HG02973 (cell line): ENCODE measurements around the gene FOXB1.

Experiments
- ATAC-seq: cut with Tn5 transposase; IDR thresholded peaks from one replicate; pipeline ENCODE4 v1.9.1; 2021; ENCODE audit warnings: moderate library complexity; ENCODE audit not compliant: unreplicated experiment

Gene FOXB1

DNA sequence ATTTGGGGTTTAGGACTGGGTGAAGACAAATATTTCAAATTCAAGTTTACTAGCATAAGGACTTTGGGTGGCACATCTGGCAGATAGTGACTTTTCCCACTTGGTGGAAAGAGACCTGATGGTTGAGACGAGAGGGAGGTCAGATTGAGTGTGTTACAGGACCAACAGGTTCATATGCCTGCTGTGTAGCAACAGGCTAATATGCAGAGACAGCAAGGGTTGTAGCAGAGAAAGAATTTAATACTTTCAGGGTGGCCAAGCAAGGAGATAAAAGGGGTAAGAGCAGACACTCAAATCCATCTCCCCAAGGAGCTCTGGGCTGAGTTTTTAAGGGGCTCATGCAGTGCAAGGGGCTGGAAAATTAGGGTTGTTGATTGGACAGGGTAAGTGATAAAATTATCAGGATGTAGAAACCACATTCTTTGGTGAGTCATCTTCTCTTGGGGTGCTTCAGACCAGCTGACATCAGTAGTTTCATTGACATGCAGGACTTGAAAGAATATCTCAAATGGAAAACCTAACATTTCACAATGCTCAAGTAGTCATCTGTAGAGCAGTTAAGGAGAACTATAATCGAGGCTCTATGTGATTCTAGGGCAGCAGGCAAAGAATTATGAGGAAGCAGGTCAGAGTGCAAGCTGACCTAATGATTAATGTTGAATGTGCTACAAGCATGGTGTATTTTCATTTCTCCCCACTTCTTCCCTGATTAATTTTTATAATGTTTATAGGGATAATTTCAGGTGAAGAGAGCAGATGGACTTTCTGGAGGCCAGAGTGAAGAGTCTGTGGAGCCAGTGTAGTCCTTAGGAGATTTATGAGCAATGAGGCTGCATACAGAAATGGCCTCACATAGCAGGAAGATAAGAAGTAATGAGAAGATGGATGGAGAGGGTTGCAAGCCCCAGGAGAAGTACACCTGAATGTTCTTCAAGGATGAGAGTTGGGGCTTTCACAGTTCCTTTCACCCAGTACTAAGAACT lies 13.7 kb downstream of the FOXB1 start:
- no peak for ATAC-seq

DNA sequence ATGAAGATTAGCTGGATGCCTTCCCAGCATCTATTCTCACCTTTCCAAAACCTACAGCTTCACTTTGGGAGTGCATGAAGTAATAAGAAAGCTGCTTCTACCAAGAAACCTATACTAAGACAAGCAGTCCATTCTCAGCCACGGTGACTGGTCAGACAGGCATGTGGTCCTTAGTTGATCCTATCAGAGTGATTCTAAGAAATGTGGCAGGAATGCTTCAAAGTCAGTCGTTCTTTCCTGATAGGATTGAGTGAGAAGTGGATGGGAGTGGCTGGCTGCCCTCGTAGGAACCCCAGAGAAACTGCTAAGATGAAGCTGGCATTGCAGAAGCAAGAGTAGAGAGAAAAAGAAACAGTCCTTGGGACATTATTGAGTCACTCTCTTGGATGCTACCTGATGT lies 16.6 kb downstream of the FOXB1 start:
- ATAC-seq = no peak

DNA sequence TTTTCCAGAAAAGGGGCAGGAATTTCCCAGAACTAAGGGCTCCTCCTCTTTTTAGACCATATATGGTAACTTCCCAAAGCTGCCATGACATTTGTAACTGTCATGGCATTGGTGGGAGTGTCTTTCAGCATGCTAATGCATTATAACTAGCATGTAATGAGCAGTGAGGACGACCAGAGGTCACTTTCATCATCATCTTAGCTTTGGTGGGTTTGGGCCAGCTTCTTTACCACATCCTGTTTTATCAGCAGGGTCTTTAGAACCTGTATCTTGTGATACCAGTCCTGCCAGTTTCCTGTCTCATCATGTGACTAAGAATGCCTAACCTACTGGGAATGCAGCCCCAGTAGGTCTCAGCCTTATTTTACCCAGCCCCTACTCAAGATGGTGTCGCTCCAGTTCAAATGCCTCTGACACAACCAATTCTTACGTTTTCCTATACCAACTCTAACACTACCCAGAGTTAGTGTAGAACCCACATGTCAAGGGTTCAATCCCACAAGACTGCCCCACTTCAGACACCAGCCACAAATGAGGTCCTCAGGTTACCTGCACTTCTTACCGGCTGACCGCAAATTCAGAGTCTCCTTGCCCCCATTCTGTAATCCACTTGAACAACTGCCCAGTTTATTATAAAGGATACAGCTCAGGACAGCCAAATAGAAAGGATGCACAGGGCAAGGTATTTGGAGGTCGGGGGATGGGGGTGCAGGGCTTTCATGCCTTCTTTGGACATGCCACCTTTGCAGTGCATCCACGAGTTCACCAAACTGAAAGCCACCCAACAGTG lies 17.7 kb downstream of the FOXB1 start:
- no peak for ATAC-seq

DNA sequence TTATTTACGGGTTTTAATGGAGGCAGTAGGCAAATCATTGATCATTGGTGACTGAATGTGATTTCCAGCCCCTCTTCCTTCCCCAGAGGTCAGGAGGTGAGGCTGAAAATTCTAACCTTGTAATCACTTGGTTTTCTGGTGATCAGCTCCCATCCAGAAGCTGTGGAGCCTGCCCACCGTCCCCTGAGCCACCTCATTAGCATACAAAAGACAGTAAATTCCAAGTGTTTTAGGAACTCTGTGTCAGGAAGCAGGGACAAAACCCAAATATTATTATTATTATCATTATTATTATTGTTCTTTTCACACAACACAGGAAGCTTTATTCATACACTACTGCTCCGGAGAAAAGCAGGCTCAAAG lies 18.2 kb downstream of the FOXB1 start:
- no peak for ATAC-seq

DNA sequence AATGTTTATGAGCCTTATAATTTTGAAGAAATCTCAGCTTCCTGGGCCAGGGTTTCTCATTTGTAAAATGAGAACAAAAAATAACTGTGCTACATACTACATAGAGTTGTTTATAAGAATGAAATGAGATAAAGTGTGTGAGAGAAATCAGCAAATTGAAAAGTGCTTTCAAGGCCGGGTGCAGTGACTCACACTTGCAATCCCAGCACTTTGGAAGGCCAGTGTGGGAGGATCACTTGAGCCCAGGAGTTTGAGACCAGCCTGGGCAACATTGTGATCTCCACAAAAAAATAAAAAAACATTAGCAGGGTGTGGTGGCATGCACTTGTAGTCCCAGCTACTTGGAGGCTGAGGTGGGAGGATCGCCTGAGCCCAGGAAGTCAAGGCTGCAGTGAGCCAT lies 22.4 kb downstream of the FOXB1 start:
- ATAC-seq = no peak

DNA sequence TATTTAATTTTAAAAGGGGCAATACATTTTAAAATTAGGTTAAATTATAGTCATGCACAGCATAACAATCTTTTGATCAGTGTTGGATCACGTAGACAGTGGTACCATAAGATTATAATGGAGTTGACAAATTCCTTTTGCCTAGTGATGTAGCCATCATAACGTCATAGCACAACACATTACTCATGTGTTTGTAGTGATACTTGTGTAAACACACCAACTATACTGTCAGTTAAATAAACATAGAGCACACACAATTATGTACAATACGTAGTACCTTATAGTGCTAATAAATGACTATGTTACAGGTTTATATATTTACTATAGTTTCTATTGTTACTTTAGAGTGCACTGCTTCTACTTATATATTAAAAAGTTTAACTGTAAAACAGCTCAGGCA lies 31.2 kb downstream of the FOXB1 start:
- ATAC-seq = no peak

DNA sequence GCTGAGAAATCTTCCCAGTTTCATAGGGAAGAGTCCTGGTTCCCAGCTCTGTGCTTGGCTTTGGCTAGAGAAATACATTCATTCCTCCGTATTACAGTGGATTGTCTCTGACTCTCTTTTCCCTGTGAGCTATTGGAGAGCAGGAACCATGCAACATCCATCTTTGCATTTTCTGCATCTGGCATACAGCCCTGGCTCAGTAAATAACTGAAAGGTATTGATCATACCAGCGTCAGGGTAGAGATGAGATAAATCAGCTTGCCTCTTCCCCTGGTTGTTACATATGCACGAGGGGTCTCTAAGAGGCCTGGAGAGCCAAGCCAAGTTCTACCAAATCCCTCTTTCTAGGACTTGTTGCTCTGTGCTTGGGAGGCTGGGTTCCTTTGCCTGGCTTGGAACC lies 35.2 kb downstream of the FOXB1 start:
- no peak for ATAC-seq

DNA sequence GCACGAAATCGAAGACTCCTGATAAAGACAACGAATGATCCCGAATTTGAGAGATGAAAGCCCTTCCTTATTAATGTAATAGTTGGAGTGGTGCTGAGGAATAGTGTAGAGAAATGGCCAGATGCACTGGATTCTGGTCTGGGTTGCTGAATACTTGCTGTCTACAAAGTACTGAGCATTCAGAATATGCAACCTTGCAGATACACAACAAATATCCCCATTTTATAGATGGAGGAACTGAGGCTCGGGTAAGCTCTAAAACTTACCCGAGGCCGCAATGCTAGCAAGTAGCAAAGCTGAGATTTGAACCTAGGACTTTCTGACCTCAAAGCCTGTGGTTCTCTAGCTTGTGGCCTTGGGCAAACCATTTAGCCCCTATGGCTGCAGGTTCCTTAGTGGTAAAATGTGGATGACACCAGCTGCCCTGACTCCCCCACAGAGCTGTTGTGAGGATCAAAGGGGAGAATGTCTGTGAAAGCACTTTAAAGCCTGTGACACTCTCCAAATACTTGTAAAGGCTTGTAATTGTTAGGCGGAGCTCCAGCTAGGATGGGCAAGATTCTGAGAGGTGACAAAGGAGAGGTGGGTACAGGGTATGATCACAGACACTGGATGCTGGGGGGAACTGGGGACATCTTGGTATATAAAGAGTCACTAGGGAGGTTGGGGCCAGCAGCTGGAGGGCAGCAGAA lies 39.8 kb downstream of the FOXB1 start:
- no peak for ATAC-seq

DNA sequence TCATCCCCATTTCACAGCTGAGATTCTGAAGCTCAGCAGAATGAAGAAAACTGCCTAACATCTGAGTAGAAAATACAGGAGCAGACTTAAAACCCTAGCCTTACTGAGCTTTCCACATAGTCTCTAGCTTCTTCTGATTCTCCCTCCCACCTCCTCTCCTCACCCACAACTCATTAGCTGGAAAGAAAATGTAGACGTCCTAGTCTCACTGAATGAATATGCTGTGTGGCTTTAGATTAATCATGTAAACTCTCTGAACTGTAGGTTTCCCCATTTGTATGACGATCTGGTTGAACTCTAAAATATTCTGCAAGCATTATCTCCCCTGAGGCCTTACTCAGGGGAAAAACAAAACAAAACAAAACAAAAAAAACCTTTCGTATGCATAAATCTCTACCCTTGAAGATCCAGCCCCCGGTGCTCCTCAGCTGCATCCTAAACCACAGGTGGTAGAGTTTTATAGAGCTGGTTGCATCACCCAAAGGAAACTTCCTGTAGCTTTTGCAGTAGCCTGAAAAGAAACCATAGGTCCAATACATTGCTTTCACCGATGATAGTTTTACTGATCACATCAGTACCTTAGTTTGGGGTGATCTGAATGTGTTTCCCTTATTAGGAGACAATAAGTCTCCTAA lies 40.6 kb downstream of the FOXB1 start:
- no peak for ATAC-seq

DNA sequence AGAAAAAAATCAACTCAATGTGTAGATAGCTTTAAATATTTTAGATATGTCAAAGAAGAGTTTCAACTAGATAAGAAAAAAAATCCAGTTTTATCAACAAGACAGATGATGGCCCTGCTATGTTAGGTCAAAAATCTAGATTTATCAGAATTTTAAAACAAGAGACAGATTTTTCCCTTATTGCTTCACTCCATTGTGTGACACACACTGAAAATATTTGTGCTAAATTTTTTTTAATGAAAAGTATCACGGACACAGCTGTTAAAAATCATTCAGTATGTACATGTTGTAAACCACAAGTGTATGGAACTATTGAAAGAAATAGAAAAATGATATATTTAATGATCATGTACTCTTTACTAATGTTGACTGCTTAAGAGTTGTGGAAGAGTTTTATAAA lies 43.6 kb downstream of the FOXB1 start:
- no peak for ATAC-seq

DNA sequence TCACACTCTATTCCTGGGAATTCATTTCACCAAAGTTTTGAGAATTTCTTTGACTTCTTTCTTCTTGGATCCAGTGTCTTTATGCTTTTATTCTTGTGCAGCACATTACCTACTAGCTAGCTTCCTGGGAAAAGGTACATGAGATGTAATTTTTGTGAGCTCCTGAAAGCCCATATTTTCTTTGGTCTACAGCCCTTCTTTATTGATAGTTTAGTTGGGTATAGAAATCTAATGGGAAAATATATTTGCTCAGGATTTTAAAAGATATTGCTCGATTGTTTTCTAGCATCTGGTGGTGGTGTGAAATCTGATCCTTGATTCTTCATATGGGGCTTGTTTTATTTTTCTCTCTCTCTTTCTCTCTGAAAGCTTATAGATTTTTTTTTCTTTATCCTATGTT lies 45.8 kb downstream of the FOXB1 start:
- ATAC-seq = no peak

DNA sequence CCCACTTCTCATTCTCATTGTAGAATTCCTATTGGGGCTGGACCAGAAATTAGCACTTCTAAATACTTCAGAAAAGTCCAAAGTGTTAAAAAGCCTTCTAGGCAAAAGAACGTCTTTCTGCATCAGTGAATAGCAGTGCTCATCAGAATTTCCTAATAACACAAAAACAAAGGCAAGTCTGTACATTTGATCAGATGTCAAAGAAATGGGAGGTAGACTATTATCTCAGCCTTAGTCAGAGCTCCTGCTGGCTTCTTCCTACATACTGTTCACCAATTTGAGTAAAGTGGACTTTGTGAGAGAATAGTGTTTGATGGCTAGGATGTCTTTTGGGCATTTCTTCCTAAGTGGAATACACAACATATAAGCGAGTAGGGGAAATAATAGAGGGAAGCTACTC lies 48.7 kb downstream of the FOXB1 start:
- ATAC-seq = no peak

DNA sequence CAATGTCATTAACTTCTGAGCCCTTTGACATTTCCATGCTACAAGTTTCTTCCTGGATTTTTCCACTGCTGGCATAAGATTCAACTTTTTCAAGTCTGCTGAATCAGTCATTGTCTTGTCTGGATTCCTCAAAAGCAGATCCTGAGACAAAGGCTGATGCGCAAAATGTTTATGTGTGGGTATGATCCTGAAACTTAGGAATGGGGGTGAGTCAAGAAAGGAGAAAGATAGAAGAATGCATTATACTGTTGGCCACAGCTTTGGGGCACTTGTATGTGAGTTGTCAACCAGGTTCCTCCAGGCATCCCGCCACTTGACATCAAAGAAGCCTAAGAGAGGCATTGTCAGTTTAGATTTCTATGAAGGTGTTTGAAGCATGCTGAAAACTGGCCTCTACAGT lies 50.4 kb downstream of the FOXB1 start:
- ATAC-seq = no peak
